Activated CD8-positive, alpha-beta memory T cell treated with anti-CD3 and anti-CD28 coated beads for 24 hours (primary cell): ENCODE results near the gene TRAPPC1.
"Not testable (repeated sequence)": the region's sequence is repeated elsewhere in the genome, so short reads cannot be mapped to it uniquely, and the experiment has no call there.

Experiments used
- DNase-seq: peaks from one replicate; pipeline ENCODE4 v3.0.0-alpha.2; 2020

Gene TRAPPC1, protein sequence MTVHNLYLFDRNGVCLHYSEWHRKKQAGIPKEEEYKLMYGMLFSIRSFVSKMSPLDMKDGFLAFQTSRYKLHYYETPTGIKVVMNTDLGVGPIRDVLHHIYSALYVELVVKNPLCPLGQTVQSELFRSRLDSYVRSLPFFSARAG

DNA sequence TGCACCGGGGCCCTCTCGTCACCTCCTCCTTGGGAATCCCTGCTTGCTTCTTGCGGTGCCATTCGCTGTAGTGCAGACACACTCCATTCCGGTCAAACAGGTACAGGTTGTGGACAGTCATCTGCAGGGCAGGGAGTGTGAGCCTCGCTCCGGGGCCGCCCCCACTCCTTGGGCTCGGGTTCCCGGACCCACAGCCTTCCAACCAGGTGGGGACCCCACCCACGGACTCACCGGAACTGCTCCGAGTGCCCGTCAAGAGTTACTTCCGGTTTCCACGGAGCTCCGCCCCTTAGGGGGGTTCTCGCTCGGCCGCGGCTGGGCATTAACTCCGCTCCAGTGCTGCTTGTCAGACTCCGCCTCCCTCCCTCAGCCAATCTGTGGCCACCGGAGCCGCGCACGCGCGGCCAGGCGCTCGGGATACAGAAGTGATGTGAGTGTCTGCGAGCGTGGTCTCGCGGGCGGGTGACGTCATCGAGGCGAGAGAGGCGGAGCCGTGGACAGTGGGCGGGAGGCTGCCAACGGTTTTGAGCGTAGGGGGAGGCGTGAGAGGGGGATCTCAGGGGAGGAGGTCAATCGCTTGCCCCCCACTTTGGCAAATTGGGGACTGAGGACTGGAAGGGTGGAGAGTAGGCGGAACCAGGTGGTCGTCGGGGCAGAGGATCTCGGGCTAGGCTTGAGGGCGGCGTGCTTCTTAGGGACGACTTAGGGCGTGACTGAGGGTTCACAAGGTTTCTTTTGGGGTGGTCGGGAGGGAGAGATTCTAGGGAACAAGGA, at the start of gene TRAPPC1, which contains the start of gene CNTROB:
Gene TRAPPC1 (minus strand): TSS at position 238 of the 774 bp plus-strand sequence. CDS start 117 bp downstream, at position 121.
Gene CNTROB (plus strand): TSS at position 498 of the 774 bp plus-strand sequence. CDS start 874 bp downstream, outside the sequence.
- DNase-seq = peak; percentile 99

DNA sequence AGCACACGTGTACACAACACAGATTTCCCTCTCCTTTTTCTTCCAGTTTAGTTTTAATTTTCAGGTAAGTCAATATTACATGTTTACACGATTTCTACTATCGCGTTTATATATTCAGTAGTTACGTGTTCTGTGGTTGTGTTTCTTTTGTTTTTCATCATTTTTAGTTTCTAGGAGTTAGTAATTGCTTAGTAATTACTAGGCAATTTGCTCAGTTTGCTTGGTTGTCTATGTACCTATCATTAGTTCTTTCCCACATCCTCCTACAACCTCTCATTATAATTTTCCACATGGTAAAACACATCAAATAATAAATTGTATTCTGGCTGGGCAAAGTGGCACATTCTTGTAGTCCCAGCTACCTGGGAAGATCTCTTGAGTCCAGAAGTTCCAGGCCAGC, 46.1 kb upstream of the TRAPPC1 start:
- DNase-seq = no peak

DNA sequence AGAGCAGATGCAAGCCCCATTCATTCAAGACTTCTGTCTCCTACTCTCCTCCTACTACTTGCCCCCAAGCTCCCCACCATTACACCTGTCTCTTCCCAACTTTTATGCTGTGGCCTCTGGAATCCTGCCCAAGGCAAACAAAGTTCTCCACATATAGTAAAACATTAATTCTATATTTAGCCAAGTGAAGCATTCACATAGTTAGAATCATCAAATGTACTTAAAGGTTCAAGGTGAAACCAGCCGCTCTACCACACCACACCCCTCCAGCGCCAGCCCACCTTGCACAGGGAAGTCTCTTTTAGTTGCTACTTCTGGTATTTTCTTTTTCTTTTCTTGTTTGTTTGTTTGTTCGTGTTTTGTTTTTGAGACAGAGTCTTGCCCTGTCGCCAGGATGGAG, 45.3 kb upstream of the TRAPPC1 start:
- no peak for DNase-seq

DNA sequence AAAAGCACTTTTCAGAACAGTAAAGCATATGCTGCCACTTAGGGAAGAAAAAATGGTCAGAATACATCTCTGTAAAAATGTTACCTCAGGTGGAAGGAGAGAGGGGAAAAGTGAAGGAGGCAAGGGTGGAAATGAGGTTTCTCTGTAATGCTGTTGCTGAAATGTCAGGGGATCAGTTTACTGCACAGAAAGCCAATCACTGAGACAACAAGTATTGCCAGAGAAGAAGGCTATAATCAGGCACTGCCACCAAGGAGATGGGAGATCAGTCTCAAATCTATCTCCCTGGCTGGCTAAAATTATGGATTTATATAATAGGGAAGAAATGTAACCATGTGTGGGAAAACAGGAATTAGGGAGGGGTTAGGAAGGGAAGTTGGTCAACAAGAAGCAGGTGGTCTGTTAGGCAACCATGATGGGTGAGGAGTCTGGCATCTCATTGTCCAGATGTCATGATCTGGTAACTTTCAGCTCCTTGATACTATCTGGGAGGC, 42.9 kb upstream of the TRAPPC1 start:
- no peak for DNase-seq

DNA sequence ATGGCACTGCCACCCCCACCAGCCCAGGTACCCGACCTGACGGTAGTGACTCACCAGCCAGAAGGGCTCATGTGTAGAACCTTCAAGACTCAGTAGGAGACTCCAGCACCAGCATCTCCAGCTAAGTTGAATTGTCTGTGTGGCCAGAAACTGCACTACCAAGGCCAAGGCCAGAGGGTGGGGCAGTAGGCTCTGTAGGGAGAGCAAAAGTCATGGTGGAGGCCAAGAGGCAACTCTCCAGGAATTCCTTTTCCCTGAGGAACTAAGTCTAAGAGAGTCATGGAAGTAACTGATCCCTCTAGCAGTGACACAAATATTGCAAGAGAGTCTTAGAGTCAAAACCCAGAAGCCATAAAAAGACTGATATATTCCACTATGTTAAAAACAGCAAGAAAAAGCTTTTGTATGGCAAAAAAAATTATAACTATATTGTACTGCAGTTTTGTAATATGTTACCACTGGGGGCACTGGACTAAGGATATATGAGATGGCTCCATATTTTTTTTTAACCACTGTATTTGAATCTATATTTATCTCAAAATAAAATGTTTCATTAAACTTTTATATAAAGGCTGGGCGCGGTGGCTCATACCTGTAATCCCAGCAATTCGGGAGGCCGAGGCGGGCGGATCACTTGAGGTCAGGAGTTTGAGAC, 40.5 kb upstream of the TRAPPC1 start:
- DNase-seq = no peak

DNA sequence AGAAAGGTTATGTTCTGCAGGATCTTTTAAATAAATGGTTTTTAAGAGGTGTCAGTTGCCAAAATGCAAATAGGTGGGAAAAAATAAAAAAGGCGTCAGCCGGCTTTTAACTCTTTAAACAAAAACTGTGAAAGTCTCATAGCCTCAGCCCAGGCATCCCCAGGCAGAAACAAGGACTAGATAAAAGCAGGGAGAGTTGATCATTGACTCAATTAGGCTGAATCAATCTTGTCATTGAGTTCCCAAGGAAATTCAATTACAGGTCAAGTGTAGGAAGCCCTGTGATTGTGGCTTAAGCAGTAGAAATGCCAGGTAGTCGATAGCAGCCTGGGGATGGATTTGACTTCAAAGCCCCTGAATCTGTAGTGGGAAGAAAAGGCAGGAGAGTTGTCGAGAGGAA, 39.9 kb upstream of the TRAPPC1 start:
- no peak for DNase-seq

DNA sequence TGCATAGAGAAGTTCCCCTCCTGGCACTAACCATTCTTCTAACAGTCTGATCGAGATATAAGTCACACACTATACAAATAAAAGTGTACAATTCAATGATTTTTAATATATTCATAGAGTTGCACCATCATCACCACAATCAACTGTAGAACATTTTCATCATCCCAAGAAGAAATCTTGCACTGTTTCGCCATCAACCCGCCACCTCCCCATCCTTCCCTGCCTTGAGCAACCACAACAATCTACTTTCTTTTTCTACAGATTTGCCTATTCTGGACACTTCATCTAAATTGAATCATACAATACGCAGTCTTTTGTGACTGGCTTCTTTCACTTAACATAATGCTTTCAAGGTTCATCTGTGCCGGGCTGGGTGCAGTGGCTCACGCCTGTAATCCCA, 37.7 kb upstream of the TRAPPC1 start:
- DNase-seq = no peak

DNA sequence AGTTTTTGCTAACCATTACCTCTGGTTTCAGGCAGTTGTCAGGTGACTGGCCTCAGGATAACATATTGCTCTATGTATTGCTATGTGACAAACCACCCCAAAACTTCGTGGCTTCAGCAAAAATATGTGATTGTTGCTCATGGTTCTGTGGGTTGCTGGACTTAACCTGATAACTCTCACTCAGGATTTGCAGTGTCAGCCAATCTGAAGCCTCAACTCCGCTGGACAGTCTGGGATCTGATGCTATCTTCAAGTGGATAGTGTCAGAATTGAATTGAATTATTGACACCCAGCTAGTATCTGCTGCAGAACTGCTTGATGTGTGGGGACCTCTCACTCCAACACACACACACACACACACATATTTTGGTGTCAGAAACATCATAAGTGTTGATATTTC, 36.0 kb upstream of the TRAPPC1 start:
- no peak for DNase-seq

DNA sequence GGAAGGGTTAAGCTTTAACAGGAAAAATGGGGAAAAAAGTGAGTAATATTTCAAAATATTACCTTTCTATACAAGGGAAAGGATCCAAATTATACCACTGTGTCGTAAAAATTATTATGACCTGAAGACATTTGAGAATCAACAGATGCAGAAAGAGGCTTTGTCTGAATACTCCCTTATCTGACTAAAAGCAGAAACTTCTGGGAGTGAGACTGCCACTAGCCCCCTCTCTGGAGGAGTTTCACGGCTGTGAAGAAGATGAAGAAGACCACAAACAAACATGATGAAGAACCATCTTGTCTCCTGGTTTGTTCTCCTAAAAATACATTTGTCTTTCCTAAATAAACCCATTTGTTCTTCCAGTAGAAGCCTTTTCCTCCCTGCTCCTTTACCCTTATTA, 29.7 kb upstream of the TRAPPC1 start:
- no peak for DNase-seq

DNA sequence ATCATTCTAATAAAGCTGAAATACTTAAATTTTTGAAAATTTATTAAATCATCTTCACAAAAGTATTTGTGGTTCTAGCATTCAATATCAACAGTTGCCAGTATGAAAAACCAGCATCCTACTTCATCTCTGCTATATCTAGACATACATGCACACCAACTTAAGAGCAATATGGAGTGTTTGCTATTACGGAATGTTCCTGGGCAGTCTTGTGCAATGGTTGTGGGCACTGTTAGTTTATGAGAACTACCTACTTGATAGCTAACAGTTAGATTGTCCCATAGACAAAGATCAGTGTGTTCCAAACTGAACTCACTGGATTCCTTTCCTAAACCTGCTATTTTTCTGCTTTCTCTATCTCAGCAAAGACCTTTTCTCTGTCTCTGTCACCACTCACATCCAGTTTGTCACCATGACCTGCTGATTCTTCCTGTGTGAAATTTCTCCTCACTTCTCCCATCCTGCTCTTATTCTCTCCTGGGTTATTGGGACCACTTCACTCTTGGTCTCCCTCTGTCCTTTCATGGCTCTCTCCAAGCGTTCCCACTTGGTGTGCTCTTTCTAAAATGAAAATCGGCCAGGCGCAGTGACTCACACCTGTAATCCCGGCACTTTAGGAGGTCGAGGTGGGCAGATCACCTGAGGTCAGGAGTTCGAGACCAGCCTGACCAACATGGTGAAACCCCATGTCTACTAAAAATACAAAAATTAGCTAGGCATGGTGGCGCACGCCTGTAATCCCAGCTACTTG, 27.9 kb upstream of the TRAPPC1 start:
- DNase-seq = no peak

DNA sequence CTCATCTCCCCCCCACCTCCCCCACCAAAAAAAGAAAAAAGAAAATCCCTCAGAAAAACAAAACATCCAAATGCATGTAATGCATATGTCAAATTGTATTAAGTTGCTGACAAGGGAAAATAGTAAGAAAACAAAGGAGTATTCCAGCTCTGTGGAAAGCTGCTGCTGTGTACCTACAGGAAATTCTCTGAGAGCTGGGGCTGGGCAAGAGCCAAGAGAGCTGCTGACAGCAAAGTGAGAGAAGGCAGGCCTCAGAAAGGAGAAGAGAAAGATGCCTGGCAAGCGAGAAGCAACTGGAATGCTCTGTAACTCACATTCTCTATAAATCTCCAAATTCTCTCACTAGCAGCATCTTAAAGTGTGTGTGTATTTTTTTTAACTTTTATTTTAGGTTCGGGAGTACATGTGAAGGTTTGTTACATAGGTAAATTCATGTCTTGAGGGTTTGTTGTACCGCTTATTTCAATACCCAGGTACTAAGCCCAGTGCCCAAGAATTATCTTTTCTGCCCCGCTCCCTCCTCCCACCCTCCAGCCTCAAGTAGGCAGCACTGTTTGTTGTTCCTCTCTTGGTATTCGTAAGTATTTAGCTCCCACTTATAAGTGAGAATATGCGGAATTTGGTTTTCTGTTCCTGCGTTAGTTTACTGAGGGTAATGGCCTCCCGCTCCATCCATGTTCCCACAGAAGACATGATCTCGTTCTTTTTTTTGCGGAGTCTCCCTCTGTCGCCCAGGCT, 24.7 kb upstream of the TRAPPC1 start:
- DNase-seq = no peak

DNA sequence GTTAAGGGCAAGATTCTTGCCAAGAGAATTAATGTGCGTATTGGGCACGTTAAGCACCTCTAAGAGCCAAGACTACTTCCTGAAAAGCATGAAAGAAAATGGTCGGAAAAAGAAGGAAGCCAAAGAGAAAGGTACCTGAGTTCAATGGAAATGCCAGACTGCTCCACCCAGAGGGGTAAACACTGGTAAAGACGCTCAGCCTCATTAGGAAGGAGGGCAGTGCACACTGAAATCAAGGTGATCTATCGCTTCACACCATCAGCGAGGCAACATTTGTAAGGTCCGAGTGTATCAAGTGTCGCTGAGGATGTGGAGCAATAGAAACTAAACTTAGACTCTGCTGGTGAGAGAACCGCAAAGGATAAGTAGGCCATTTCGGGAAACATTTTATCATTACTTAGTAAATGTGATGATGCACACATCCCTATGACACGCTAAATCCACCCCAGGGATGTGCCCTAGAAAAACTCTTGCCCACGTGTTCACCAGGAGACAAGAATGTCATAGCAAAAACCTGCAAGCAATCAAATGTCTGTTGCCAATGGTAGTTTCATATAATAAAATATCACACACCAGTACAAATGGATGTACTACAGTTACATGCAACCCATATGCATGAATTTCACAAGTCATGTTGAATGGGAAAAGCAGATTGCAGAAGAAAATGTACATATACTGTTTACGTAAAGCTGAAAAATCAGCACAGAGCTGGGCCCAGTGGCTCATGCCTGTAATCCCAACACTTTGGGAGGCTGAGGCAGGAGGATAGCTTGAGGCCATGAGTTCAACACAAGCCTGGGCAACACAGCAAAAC, 23.9 kb upstream of the TRAPPC1 start:
- no peak for DNase-seq

DNA sequence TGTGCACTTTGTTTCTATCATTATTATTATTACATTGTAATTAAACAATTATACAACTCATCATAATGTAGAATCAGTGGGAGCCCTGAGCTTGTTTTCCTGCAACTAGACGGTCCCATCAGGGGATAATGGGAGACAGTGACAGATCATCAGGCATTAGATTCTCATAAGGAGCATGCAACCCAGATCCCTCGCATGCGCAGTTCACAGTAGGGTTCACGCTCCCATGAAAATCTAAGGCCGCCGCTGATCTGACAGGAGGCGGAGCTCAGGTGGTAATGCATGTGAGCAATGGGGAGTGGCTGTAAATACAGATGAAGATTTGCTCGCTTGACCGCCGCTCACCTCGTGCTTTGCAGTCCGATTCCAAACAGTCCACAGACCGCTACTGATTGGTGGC, 21.5 kb upstream of the TRAPPC1 start:
- not testable (repeated sequence) for DNase-seq

DNA sequence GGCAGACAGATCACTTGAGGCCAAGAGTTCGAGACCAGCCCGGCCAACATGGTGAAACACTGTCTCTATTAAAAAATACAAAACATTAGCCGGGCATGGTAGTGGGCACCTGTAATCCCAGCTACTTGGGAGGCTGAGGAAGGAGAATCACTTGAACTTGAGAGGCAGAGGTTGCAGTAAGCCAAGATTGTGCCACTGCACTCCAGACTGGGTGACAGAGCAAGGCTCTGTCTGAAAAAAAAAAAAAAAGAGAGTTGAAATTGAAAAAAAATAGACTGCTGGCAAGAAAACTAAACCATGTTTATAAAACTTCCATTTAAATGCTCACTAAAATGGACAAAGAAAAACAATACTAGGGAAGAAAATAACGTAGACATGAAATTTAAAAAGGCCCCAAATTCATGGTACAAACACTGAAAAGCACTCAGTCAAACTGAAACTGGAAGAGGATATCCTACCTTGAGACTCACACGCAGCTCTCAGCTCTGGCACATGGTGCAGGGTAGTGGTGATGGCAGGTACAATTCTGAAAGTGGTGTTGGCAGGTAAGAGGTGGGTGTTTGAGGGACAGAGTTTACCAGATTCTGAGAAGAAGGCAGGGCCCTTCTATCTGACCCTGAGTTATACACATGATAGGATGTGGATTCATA, 19.5 kb upstream of the TRAPPC1 start:
- DNase-seq = peak; percentile 63

DNA sequence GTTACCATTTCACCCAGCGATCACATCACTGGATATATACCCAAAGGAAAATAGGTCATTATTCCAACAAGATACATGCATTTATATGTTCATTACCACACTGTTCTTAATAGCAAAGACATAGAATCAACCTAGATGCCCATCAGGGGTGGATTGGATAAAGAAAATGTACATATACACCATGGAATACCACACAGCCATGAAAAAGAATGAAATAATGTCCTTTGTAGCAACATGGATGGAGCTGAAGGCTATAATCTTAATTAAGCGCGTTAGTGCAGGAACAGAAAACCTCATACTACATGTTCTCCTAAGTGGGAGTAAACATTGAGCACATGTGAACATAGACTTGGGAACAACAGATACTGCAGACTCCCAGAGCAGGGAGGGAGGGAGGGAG, 18.8 kb upstream of the TRAPPC1 start:
- no peak for DNase-seq

DNA sequence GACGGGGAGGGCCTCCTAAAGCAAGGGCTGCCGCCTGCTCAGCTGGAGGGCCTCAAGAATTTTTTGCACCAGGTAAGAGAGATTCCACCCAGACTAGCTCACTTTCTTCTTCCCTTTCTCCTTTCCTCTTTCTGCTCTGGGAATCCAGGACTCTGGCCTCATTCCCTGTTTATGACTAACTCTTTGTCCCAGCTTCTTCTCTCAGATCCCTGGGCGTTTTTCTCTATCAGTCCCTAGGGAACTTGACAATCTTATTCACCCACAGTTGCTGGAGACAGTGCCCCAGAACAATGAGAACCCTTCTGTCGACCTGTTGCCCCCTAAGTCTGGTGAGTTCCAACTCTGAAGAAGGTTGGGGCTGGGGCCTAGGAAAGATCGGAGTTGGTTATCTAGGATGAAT, 15.9 kb upstream of the TRAPPC1 start:
- no peak for DNase-seq

DNA sequence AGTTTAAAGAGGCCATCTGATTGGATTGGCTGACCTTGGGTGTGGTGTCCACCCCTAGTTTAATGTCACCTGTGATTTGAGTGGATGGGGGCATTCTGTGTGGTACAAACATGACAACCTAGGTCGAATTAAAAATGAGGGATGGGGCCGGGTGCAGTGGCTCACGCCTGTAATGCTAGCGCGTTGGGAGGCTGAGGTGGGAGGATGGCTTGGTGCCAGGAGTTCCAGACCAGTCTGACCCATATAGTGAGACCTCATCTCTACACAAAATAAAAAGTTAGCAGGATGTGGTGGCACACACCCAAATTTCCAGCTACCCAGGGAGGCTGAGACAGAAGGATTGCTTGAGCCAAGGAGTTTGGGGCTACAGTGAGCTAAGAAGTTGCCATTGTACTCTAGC, 14.7 kb upstream of the TRAPPC1 start:
- no peak for DNase-seq

DNA sequence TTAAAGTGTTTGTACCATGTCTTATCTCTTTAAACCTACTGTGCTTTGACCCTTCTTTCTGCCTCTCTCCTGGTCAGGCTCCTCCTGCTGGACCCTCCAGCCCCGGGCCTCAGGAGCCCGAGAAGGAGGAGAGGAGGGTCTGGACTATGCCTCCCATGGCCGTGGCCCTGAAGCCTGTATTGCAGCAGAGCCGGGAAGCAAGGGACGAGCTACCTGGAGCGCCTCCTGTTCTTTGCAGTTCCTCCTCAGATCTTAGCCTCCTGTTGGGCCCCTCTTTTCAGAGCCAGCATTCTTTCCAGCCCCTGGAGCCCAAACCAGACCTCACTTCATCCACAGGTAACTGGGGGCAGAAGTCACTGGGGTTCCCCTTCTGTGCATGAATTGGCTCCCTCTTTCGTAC, 13.9 kb upstream of the TRAPPC1 start:
- no peak for DNase-seq

DNA sequence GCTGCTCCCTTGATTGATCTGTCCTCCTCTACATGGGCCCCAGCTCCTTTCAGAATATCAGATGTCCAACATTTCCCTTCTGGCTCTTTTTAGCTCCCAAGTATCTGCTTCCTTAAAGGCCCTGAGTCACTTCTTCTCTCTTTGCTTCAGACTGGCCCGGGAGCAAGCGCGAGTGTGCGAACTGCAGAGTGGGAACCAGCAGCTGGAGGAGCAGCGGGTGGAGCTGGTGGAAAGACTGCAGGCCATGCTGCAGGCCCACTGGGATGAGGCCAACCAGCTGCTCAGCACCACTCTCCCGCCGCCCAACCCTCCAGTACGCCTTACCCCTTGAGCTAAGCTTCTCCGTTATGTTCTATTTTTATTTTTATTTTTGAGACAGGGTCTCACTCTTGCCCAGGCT, 12.6 kb upstream of the TRAPPC1 start:
- DNase-seq = no peak

DNA sequence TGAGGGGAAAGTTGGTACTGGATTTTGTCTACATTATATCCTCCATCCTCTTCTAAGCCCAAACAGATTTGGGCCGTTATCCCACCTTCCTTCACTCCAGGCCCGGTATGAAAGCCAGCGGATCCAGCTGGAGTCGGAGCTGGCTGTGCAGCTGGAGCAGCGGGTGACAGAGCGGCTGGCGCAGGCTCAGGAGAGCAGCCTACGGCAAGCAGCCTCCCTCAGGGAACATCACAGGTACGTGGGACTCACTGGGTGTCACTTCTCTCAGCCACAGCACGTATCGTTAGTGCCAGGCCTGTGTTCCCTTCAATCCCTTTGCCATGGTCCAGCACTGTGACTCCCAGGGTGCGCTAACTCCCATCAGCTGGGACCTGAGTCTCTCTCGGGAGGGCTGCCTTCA, 11.5 kb upstream of the TRAPPC1 start:
- DNase-seq = no peak

DNA sequence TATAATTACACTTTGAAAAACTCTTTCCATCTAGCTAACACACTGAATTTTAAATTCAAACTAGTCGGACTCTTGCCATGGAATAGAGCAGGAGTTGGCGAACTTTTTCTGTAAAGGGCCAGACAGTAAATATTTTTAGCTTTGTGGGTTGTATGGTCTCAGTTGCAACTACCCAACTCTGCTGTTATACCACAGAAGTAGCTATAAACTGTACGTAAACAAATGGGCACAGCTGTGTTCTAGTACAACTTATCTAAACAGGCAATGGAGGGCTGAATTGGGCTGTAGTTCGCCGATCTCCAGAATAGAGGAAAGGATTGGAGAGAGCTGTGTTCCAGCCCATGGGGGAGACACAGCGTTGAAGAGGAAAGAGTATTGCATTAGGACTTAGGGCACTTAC, 9.0 kb upstream of the TRAPPC1 start:
- no peak for DNase-seq
